Dedifferentiated amniotic fluid mesenchymal stem cell (primary cell): ENCODE results near the gene CACNA2D4.

ENCODE experiments used
- DNase-seq: peaks from one replicate; pipeline ENCODE4 v3.0.0-alpha.2; 2016; ENCODE audit errors: extremely low spot score

Gene CACNA2D4

GRCh38 chr12:1844661-1845409 lies 73.6 kb downstream of the CACNA2D4 start:
- no peak for DNase-seq

- no peak for DNase-seq
These were observed 74.2 kb downstream of the CACNA2D4 start for GRCh38 chr12:1844223-1844622.

- DNase-seq: no peak
These were observed 74.8 kb downstream of the CACNA2D4 start for GRCh38 chr12:1843641-1844005.

GRCh38 chr12:1842905-1843640 lies 75.4 kb downstream of the CACNA2D4 start:
- no peak for DNase-seq

GRCh38 chr12:1842183-1842904 lies 76.1 kb downstream of the CACNA2D4 start:
- no peak for DNase-seq

- no peak for DNase-seq
These were observed 76.8 kb downstream of the CACNA2D4 start for GRCh38 chr12:1841586-1842182.

- no peak for DNase-seq
These were observed 77.4 kb downstream of the CACNA2D4 start for GRCh38 chr12:1840981-1841425.

GRCh38 chr12:1839956-1840951 lies 78.2 kb downstream of the CACNA2D4 start:
- DNase-seq: no peak

- no peak for DNase-seq
These were observed 79.0 kb downstream of the CACNA2D4 start for GRCh38 chr12:1839464-1839863.

GRCh38 chr12:1838994-1839365 lies 79.5 kb downstream of the CACNA2D4 start:
- no peak for DNase-seq

- DNase-seq: no peak
These were observed 80.1 kb downstream of the CACNA2D4 start for GRCh38 chr12:1838205-1838993.

GRCh38 chr12:1837541-1838204 lies 80.8 kb downstream of the CACNA2D4 start:
- DNase-seq: no peak

- DNase-seq: no peak
These were observed 81.5 kb downstream of the CACNA2D4 start for GRCh38 chr12:1836854-1837421.

- DNase-seq: no peak
These were observed 82.1 kb downstream of the CACNA2D4 start for GRCh38 chr12:1836241-1836803.

GRCh38 chr12:1835211-1836131 lies 83.0 kb downstream of the CACNA2D4 start:
- DNase-seq: no peak

GRCh38 chr12:1834186-1834925 lies 84.1 kb downstream of the CACNA2D4 start:
- no peak for DNase-seq

- no peak for DNase-seq
These were observed 84.8 kb downstream of the CACNA2D4 start for GRCh38 chr12:1833596-1834028.
